NCI-H1105 (cell line): ENCODE measurements around the gene PLA2G4F.

Experiments used
- DNase-seq: peaks from one replicate; lab custom pipeline; 2025; lab: John Stamatoyannopoulos, UW

PLA2G4F gene

GRCh38 chr15:42146551-42147430 lies 9.6 kb downstream of the PLA2G4F start:
- no peak for DNase-seq

GRCh38 chr15:42145546-42146455 lies 10.6 kb downstream of the PLA2G4F start:
- DNase-seq: no peak

- no peak for DNase-seq
Observed at GRCh38 chr15:42144841-42145375, 11.5 kb downstream of the PLA2G4F start.

GRCh38 chr15:42143866-42144625 lies 12.4 kb downstream of the PLA2G4F start:
- no peak for DNase-seq

GRCh38 chr15:42143356-42143755 lies 13.1 kb downstream of the PLA2G4F start:
- no peak for DNase-seq

- DNase-seq: no peak
Observed at GRCh38 chr15:42141795-42142667, 14.4 kb downstream of the PLA2G4F start.

- no peak for DNase-seq
Observed at GRCh38 chr15:42141246-42141645, 15.2 kb downstream of the PLA2G4F start.

GRCh38 chr15:42140383-42141070 lies 15.9 kb downstream of the PLA2G4F start:
- no peak for DNase-seq

- no peak for DNase-seq
Observed at GRCh38 chr15:42139596-42139995, 16.8 kb downstream of the PLA2G4F start.

- no peak for DNase-seq
Observed at GRCh38 chr15:42138968-42139386, 17.5 kb downstream of the PLA2G4F start.

GRCh38 chr15:42138411-42138810 lies 18.0 kb downstream of the PLA2G4F start:
- DNase-seq: no peak

- peak; percentile 54 for DNase-seq
Observed at GRCh38 chr15:42137461-42138261, 18.8 kb downstream of the PLA2G4F start.

GRCh38 chr15:42136513-42136912 lies 19.9 kb downstream of the PLA2G4F start:
- no peak for DNase-seq

GRCh38 chr15:42135351-42135750 lies 21.1 kb downstream of the PLA2G4F start:
- DNase-seq: no peak

- no peak for DNase-seq
Observed at GRCh38 chr15:42134617-42135245, 21.7 kb downstream of the PLA2G4F start.

GRCh38 chr15:42133886-42134502 lies 22.4 kb downstream of the PLA2G4F start:
- DNase-seq: peak; percentile 11

GRCh38 chr15:42133356-42133755 lies 23.1 kb downstream of the PLA2G4F start:
- DNase-seq: no peak
